K562 (cell line): ENCODE results near the gene DGKZ. TPM values are rescaled to one million over a fixed set of nuclear protein-coding genes. Genes with fewer than 3 reads are reported as not detected.

Source experiments
- ATAC-seq: fragments of 200-7000 bp; cut with Tn5 transposase; 3 replicates; pipeline ENCODE4 v1.9.1; 2020; ENCODE audit warnings: moderate library complexity
- BruUV-seq: library from RNA; stranded (reverse); fragments of 400-500 nt; replicated peaks from 2 replicates; lab custom pipeline; 2021; lab: Mats Ljungman, UMichigan
- CTCF ChIA-PET: fragments of 300-600 bp; formaldehyde crosslinking; extraction: SDS; loops from one replicate; lab custom pipeline; 2021; ENCODE audit warnings: low intra/inter-chr PET ratio; lab: Yijun Ruan, JAX
- POLR2A ChIA-PET: fragments of 300-600, 350-650 bp; sonication (Branson Sonifier 250); formaldehyde crosslinking; extraction: SDS; loops from one replicate; lab custom pipeline; 2021; ENCODE audit warnings: antibody characterized with exemption, inconsistent platforms; lab: Yijun Ruan, JAX
- DNase-seq, 4 experiments: peaks; one replicate each; pipeline versions ENCODE4 v3.0.0 to v3.0.0-alpha.2; 2011 to 2018; ENCODE audit warnings: low spot score in 3 of 4, mixed read lengths in 3 of 4; ENCODE audit errors: extremely low read depth in 1 of 4
- FAIRE-seq: peaks from 2 replicates; lab custom pipeline; 2011; peaks lifted over from hg19 to GRCh38; lab: Jason Lieb, UNC
- H2AFZ ChIP-seq: 2 replicates; pipeline ENCODE4 v1.6.0; 2011; ENCODE audit warnings: low read depth, low read length, control low read depth, inconsistent platforms
- H3K27ac ChIP-seq: fragments of 200-600 bp; 3 replicates; pipeline ENCODE4 v1.8.0; 2011; ENCODE audit warnings: low read depth, mild to moderate bottlenecking, control low read depth, inconsistent platforms, low read length, moderate library complexity, mixed read lengths; ENCODE audit errors: extremely low read depth
- H3K27me3 ChIP-seq, 2 experiments: fragments of 300-600 bp in 1 of 2; 2 replicates in 1 of 2; 3 replicates in 1 of 2; pipeline versions ENCODE4 v1.6.0 to v1.8.0; 2011; ENCODE audit warnings: inconsistent platforms in 2 of 2, low read length in 2 of 2, mild to moderate bottlenecking in 1 of 2, mixed read lengths in 1 of 2, moderate library complexity in 1 of 2; ENCODE audit not compliant: control insufficient read depth in 2 of 2, insufficient read depth in 2 of 2
- H3K36me3 ChIP-seq: fragments of 300-600 bp; 3 replicates; pipeline ENCODE4 v1.8.0; 2011; ENCODE audit warnings: mild to moderate bottlenecking, low read length, inconsistent platforms; ENCODE audit not compliant: control insufficient read depth, insufficient read depth
- H3K4me1 ChIP-seq, 2 experiments: fragments of 200-600 bp in 1 of 2; replicated peaks in 1 of 2; 2 replicates in 1 of 2; 3 replicates in 1 of 2; pipeline versions ENCODE4 v1.5.1 to v1.8.0; 2011; ENCODE audit warnings: inconsistent platforms in 2 of 2, low read length in 2 of 2, mild to moderate bottlenecking in 1 of 2, mixed read lengths in 1 of 2, moderate library complexity in 1 of 2; ENCODE audit not compliant: control insufficient read depth in 2 of 2, insufficient read depth in 2 of 2
- H3K4me2 ChIP-seq: 2 replicates; pipeline ENCODE4 v1.6.1; 2011; ENCODE audit warnings: low read length, control low read depth, inconsistent platforms, mixed read lengths; ENCODE audit not compliant: insufficient read depth
- H3K4me3 ChIP-seq: fragments of 200-600 bp; sonication (generic), shearing (Covaris generic); 2 replicates; pipeline ENCODE4 v1.5.1; 2016; ENCODE audit warnings: control low read depth, inconsistent platforms
- H3K79me2 ChIP-seq: fragments of 200-600 bp; 3 replicates; pipeline ENCODE4 v1.8.0; 2011; ENCODE audit warnings: low read length, inconsistent platforms; ENCODE audit not compliant: control insufficient read depth, insufficient read depth
- H3K9ac ChIP-seq, 2 experiments: 2 replicates each; pipeline versions ENCODE4 v1.6.0 to v1.6.1; 2011; ENCODE audit warnings: low read depth in 2 of 2, low read length in 2 of 2, control low read depth in 1 of 2, inconsistent platforms in 1 of 2, mild to moderate bottlenecking in 1 of 2, mixed read lengths in 1 of 2; ENCODE audit not compliant: insufficient read depth in 1 of 2
- H3K9me1 ChIP-seq: one replicate; pipeline ENCODE4 v1.6.0; 2011; ENCODE audit warnings: inconsistent platforms, mild to moderate bottlenecking, low read length, moderate library complexity; ENCODE audit not compliant: control insufficient read depth, insufficient read depth
- H3K9me3 ChIP-seq: replicated peaks from 2 replicates; pipeline ENCODE4 v1.5.1; 2011; ENCODE audit warnings: low read depth, low read length, inconsistent platforms; ENCODE audit not compliant: control insufficient read depth, insufficient read depth
- H4K20me1 ChIP-seq: replicated peaks from 2 replicates; pipeline ENCODE4 v1.6.1; 2011; ENCODE audit warnings: low read length, inconsistent platforms, mixed read lengths; ENCODE audit not compliant: control insufficient read depth, insufficient read depth
- CBX3 ChIP-seq, 2 experiments: IDR thresholded peaks; 1 replicate in 1 of 2; 2 replicates in 1 of 2; pipeline ENCODE4 v1.6.1; 2012; ENCODE audit warnings: inconsistent platforms in 2 of 2, low read length in 2 of 2, borderline replicate concordance in 1 of 2, control low read depth in 1 of 2
- EZH2 ChIP-seq: IDR thresholded peaks from 2 replicates; pipeline ENCODE4 v1.6.1; 2012; ENCODE audit warnings: low read depth, mild to moderate bottlenecking, inconsistent platforms, low read length, borderline replicate concordance
- HNRNPH1 ChIP-seq: fragments of 200-400 bp; formaldehyde crosslinking; optimal IDR thresholded peaks from 2 replicates; pipeline ENCODE3; 2017; ENCODE audit warnings: low read depth, mild to moderate bottlenecking, low read length, moderate library complexity
- MLX ChIP-seq, 2 experiments: fragments of 450-650 bp in 1 of 2; sonication (generic) in 1 of 2; formaldehyde crosslinking; conservative IDR thresholded peaks; 2 replicates each; pipeline versions ENCODE4 v1.4.0 to v1.8.1; 2020 to 2022; ENCODE audit warnings: mild to moderate bottlenecking in 1 of 2, missing genetic modification reagents in 1 of 2
- ZBTB17 ChIP-seq: fragments of 450-650 bp; formaldehyde crosslinking; IDR thresholded peaks from 2 replicates; pipeline ENCODE4 v1.4.0; 2020; ENCODE audit warnings: mild to moderate bottlenecking
- ZNF589 ChIP-seq: fragments of 200-800 bp; sonication (Bioruptor generic); IDR thresholded peaks from 2 replicates; pipeline ENCODE4 v1.6.1; 2016; ENCODE audit warnings: low read depth, missing genetic modification characterization, missing compliant biosample characterization
- WGBS: fragments of 100-300 bp; shearing (Covaris generic); methylation state at CpG from one replicate; pipeline ENCODE4 v1.1.6; 2016; ENCODE audit warnings: low coverage, mixed read lengths; ENCODE audit not compliant: insufficient coverage; ENCODE audit errors: missing lambda C conversion rate; 5-methylcytosine and 5-hydroxymethylcytosine counted together
- in situ Hi-C: fragments of 300-500 bp; cut with MboI; formaldehyde crosslinking; loops from 4 replicates; pipeline ENCODE4 v1.15.0; 2018; ENCODE audit warnings: inconsistent platforms, mixed read lengths
- intact Hi-C: fragments of 100-400 bp; cut with micrococcal nuclease; formaldehyde crosslinking; loops from 2 replicates; pipeline ENCODE4 v1.14.2; 2022
- polyA plus RNA-seq, 8 experiments: library from polyadenylated mRNA; depleted of rRNA in 4 of 8; stranded (reverse) in 5 of 8; unstranded in 3 of 8; fragments of >200 nt; fragmentation: Nextera tagmentation in 2 of 8; fragmentation: Illumina TruSeq in 1 of 8; extraction: Ambion mirVana in 2 of 8; extraction: Trizol in 1 of 8; gene quantifications; 2 replicates each; pipeline versions ENCODE4 v1.2.1 to v1.2.3, GENCODE V29; 2011 to 2014; ENCODE audit warnings: inconsistent platforms in 1 of 8, missing spikeins in 1 of 8
- total RNA-seq, 7 experiments: library from RNA; depleted of rRNA in 6 of 7; stranded (reverse); fragments of >200 nt in 6 of 7; fragmentation: Illumina TruSeq in 2 of 7; extraction: Trizol in 2 of 7; gene quantifications; 2 replicates each; pipeline versions ENCODE4 v1.2.1 to v1.2.3, GENCODE V29; 2011 to 2021; ENCODE audit warnings: low replicate concordance in 1 of 7

DGKZ gene
- total and polyA plus RNA-seq, 9 of the 15 experiments (the other 6 are each of a cell fraction or from before 2014, with no cell fraction given) = 0.51 to 100 (median 44.2) TPM

- H3K27ac ChIP-seq = no peak overlapping the region
- POLR2A ChIA-PET = interaction anchor here (0.7 to 1.1 kb wide), 6 partner anchors 9 to 231 kb away, joined by 3 to 5 read pairs (median 3); no protein-coding TSS in a partner anchor
- H3K4me1 ChIP-seq = peaks cover 10 to 25% of the 10 kb centered on the region in 2 experiments; a peak in 4 of 5 replicates
- no peak overlapping the region for H3K4me2 ChIP-seq
- no peak overlapping the region for H3K4me3 ChIP-seq
- no peak for FAIRE-seq
- H3K9ac ChIP-seq = no peak overlapping the region
- no TSS peak for BruUV-seq
- in situ Hi-C loops = no loop called here
- TF ChIP-seq ZNF589 (CRISPR knock-in tag) = no peak
- TF ChIP-seq ZBTB17 (CRISPR knock-in tag) = no peak
- TF ChIP-seq EZH2 = no peak
- TF ChIP-seq CBX3 (IDR thresholded peaks at IDR 0.05; ENCODE audit: borderline replicate concordance in 1 of 2, low read length in 2 of 2) = no peak
- no peak for TF ChIP-seq MLX (CRISPR knock-in tag; conservative IDR thresholded peaks at IDR 0.05)
- TF ChIP-seq HNRNPH1 = no peak
- TF ChIP-seq, all 486 proteins: peak for 0
- Histone ChIP-seq H2AFZ (no peak overlapping the region), H3K9me3 (no peaks in the 10 kb centered on the region), H3K79me2 (no peaks in the 10 kb centered on the region), H3K27me3 (peaks cover 40 to 60% of the 10 kb centered on the region in 2 experiments; a peak in 4 of 5 replicates), H3K36me3 (no peaks in the 10 kb centered on the region), H4K20me1 (peaks cover 3% of the 10 kb centered on the region; the same call in 1 of the 2 replicates), H3K9me1 (no peaks in the 10 kb centered on the region)
- intact Hi-C loops = no loop called here
- WGBS = 4% methylated on average over 5 of the region's 5 CpGs
- ATAC-seq = no peak
- DNase-seq = no peak
- CTCF ChIA-PET = no interaction called here
Measured at GRCh38 chr11:46330154-46330553, 17.1 kb upstream of the DGKZ start.
